Activated B cell treated with CpG ODN at 0.5 μM for 24 hours (primary cell): Measurements from ENCODE around the gene DNAJB1. TPM values are rescaled to one million over a fixed set of nuclear protein-coding genes. Genes with fewer than 3 reads are reported as not detected.

Experiments used
- ATAC-seq: fragments of 200-7000 bp; cut with Tn5 transposase; one replicate; pipeline ENCODE4 v1.10.0; 2021; ENCODE audit warnings: low read depth, mild to moderate bottlenecking, moderate library complexity
- CTCF ChIA-PET: fragments of 350-600 bp; sonication (Branson Sonifier 250); formaldehyde crosslinking; loops from one replicate; lab custom pipeline; 2021; ENCODE audit warnings: antibody characterized with exemption; lab: Charles Lee
- POLR2A ChIA-PET: fragments of 350-600 bp; sonication (Branson Sonifier 250); formaldehyde crosslinking; loops from one replicate; lab custom pipeline; 2021; ENCODE audit warnings: antibody characterized with exemption; lab: Charles Lee
- DNase-seq: peaks from one replicate; pipeline ENCODE4 v3.0.0; 2022
- H3K27ac Mint-ChIP-seq: one replicate; pipeline ENCODE4 v1.8.0; 2020; ENCODE audit warnings: mixed read lengths
- H3K27me3 Mint-ChIP-seq: one replicate; pipeline ENCODE4 v1.8.0; 2021; ENCODE audit warnings: mixed read lengths
- H3K36me3 Mint-ChIP-seq: one replicate; pipeline ENCODE4 v1.8.0; 2021; ENCODE audit warnings: low read depth, mixed read lengths
- H3K4me1 Mint-ChIP-seq: one replicate; pipeline ENCODE4 v1.8.0; 2021; ENCODE audit warnings: mixed read lengths
- H3K4me3 Mint-ChIP-seq: one replicate; pipeline ENCODE4 v1.8.0; 2020; ENCODE audit warnings: mild to moderate bottlenecking, mixed read lengths
- H3K9me3 Mint-ChIP-seq: one replicate; pipeline ENCODE4 v1.8.0; 2020; ENCODE audit warnings: mixed read lengths
- intact Hi-C: fragments of 100-400 bp; cut with micrococcal nuclease; formaldehyde crosslinking; loops from one replicate; pipeline ENCODE4 v1.15.1; 2024
- total RNA-seq: library from RNA; stranded (reverse); gene quantifications from 2 replicates; pipeline ENCODE4 v1.2.3, GENCODE V29; 2022
- TF ChIP-seq, protein P1 (sequence below): fragments of 200-600 bp; IDR thresholded peaks from one replicate; pipeline ENCODE4 v1.8.0; 2022; ENCODE audit warnings: antibody characterized with exemption, mild to moderate bottlenecking

The DNAJB1 gene
- total RNA-seq, 1 donor from 2014 or later = 56.1 TPM

DNA sequence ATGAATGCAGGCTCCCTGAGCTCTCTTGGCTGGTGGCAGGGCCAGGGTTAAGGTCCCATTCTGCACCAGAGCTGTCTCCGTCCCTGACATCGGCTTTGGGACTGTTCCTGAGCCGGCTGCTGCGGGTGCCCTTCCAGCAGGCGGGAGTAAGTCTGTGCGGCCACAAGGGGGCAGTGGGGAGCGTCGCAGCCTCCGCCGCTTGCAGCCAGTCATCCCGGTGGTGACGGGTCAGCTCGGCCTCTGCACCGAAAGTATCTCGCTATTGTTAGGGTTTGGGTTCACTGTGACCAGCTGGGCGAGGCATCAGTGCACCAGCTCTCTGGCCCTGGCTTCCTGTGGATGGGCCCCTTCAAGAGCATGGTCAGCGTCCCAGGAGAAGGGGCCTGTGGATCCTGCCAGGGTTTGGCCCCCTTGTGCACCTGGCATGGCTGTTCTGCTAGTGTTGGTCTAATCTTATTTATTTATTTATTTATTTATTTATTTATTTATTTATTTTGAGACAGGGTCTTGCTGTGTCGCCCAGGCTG is 38.5 kb upstream of the DNAJB1 start:
- Mint-ChIP-seq H3K4me3 (peak overlapping the region; percentile 35), H3K27ac (no peak overlapping the region), H3K36me3 (peaks cover 4% of the 10 kb centered on the region), H3K27me3 (no peaks in the 10 kb centered on the region), H3K4me1 (peaks cover 28% of the 10 kb centered on the region), H3K9me3 (no peaks in the 10 kb centered on the region)
- intact Hi-C loops = loop anchor here (1.0 kb wide), 1 partner anchor 332 kb away; no protein-coding TSS in a partner anchor
- DNase-seq (peak; percentile 67), ATAC-seq (peak; percentile 92)
- TF ChIP-seq, protein P1, sequence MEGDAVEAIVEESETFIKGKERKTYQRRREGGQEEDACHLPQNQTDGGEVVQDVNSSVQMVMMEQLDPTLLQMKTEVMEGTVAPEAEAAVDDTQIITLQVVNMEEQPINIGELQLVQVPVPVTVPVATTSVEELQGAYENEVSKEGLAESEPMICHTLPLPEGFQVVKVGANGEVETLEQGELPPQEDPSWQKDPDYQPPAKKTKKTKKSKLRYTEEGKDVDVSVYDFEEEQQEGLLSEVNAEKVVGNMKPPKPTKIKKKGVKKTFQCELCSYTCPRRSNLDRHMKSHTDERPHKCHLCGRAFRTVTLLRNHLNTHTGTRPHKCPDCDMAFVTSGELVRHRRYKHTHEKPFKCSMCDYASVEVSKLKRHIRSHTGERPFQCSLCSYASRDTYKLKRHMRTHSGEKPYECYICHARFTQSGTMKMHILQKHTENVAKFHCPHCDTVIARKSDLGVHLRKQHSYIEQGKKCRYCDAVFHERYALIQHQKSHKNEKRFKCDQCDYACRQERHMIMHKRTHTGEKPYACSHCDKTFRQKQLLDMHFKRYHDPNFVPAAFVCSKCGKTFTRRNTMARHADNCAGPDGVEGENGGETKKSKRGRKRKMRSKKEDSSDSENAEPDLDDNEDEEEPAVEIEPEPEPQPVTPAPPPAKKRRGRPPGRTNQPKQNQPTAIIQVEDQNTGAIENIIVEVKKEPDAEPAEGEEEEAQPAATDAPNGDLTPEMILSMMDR = peak; percentile 66
- ChIA-PET POLR2A (interaction anchor here (0.7 to 1.4 kb wide), 3 partner anchors 27 to 133 kb away, joined by 4 to 9 read pairs (median 4); partner anchors contain the start of genes DNAJB1 and ZNF333), CTCF (interaction anchor here (0.6 to 2.3 kb wide), 13 partner anchors 13 to 141 kb away, joined by 3 to 17 read pairs (median 4); partner anchors contain the start of genes DNAJB1 and NDUFB7)

DNA sequence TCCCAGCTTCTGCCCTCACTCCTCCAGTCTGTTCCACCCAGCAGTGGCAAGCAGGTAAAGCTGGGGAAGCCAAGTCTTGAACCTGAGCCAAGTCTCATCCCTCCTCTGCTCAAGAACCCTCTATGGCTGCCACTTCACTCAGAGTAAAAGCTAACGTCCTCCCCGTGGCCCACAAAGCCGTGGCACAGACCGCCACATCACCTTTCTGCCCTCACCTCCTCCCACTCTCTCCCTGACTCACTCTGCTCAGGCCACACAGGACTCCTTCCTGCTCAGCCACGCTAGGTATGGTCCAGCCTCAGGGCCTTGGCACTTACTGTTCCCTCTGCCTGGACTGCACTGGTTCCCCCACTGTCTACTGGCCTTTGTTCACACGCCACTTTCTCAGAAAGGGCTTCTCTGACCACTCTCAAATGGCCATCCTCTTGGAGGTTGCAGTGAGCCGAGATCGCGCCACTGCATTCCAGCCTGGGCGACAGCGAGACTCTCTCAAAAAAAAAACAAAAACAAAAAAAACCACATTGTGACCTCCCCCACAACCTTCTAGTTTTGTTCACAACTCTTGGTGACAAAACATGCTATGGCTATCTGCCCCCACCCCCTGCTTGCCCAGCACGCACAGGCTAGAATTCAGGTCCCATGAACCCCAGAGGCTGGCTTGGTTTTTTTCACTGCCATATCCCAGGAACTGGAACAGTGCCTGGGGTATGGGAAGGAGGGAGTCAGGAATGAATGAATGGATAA is 37.9 kb upstream of the DNAJB1 start:
- TF ChIP-seq, protein P1 = no peak
- ChIA-PET CTCF (interaction anchor here (0.7 to 2.3 kb wide), 9 partner anchors 12 to 129 kb away, joined by 3 to 17 read pairs (median 4); partner anchors contain the start of gene DNAJB1), POLR2A (interaction anchor here (0.7 to 1.4 kb wide), 2 partner anchors 26 to 38 kb away, joined by 4 to 9 read pairs; partner anchors contain the start of gene DNAJB1)
- no peak overlapping the region for H3K27ac Mint-ChIP-seq
- no peak overlapping the region for H3K4me3 Mint-ChIP-seq
- H3K36me3 Mint-ChIP-seq = peaks cover 4% of the 10 kb centered on the region
- H3K4me1 Mint-ChIP-seq = peaks cover 32% of the 10 kb centered on the region
- no peaks in the 10 kb centered on the region for H3K27me3 Mint-ChIP-seq
- H3K9me3 Mint-ChIP-seq = no peaks in the 10 kb centered on the region
- ATAC-seq (no peak), DNase-seq (no peak)
- intact Hi-C loops = loop anchor here (1.0 kb wide), 1 partner anchor 332 kb away; no protein-coding TSS in a partner anchor

DNA sequence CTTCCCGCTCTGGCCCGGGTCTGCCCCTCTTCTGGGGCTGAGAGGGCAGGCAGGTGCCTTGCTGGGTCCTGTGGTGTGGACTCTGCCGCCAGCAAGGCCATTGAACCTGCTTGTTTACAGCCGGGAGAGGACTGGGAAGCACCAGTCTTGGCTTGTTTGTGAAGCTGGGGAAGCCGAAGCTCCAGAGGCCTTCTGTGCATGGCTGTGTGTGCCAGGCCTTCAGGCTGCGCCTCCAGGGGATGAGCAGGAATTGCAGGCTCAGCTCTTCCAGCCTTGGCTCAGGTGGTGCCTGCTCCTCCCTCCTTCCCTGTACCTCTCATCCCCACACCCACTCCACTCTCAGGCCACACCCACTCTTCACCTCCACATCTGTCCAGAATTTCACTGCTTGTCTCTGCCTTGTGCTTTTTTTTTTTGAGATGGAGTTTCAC is 36.2 kb upstream of the DNAJB1 start:
- ATAC-seq = no peak
- Mint-ChIP-seq H3K4me3 (no peak overlapping the region), H3K4me1 (peaks cover 41% of the 10 kb centered on the region), H3K27ac (no peak overlapping the region), H3K9me3 (no peaks in the 10 kb centered on the region), H3K36me3 (peaks cover 8% of the 10 kb centered on the region), H3K27me3 (no peaks in the 10 kb centered on the region)
- ChIA-PET POLR2A (no interaction called here), CTCF (interaction anchor here (1.4 kb wide), 1 partner anchor 133 kb away, joined by 5 read pairs; no protein-coding TSS in a partner anchor)
- intact Hi-C loops = no loop called here
- TF ChIP-seq, protein P1 = no peak
- no peak for DNase-seq

DNA sequence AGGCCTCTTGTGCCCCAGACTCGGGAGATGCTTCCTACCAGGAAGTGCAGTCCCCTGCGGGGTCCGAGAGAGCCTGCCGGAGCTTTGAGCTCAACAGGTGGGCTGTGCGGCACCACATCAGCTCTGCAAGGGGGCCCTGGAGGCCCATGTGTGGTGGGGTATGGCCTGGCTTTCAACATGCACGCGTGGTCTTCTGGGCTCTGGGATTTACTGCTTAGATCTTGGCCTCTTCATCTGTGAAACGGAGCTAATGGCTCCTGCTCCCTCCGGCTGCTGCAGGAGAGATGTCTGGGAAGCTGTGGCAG is 35.7 kb upstream of the DNAJB1 start:
- intact Hi-C loops = no loop called here
- Mint-ChIP-seq H3K27me3 (no peaks in the 10 kb centered on the region), H3K9me3 (no peaks in the 10 kb centered on the region), H3K4me3 (no peak overlapping the region), H3K36me3 (peaks cover 8% of the 10 kb centered on the region), H3K4me1 (peaks cover 41% of the 10 kb centered on the region), H3K27ac (no peak overlapping the region)
- ChIA-PET POLR2A (no interaction called here), CTCF (interaction anchor here (1.3 to 1.4 kb wide), 2 partner anchors 50 to 133 kb away, joined by 3 to 5 read pairs; no protein-coding TSS in a partner anchor)
- TF ChIP-seq, protein P1 = no peak
- DNase-seq (no peak), ATAC-seq (no peak)
